ENCODE data around the gene MICAL1.

Gene MICAL1

DNA sequence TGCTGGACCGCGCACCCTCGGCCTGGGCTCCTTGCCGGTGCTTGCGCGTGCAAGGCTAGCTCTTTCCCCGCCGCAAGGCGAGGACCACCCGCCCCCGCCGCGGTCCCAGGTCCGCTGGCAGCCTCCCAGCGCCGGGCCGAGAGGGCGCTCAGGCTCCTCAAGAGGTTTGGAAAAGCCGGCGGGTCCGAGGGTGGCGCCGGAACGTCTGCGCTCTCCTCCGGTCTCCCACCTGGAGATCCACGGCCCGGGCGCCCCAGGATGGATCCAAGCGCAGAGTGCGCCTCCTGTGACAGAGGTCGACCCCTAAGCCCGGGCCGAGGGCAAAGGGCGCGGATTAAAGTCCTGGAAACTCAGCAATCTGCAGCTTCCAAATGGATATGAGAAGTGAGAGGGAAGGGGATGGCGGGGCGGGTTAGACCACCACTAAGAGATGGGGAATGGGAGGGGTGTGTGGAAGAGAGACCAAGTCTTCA, 575 bp upstream of the MICAL1 start:
- POLR2A ChIA-PET: interaction anchor here (0.6 kb wide), 1 partner anchor 15 kb away, joined by 3 read pairs; no protein-coding TSS in a partner anchor
- CTCF ChIA-PET: interaction anchor here (0.7 to 6.2 kb wide), 9 partner anchors 9 to 268 kb away, joined by 3 to 45 read pairs (median 5); partner anchors contain the start of genes CD164, PPIL6 and SMPD2
- no peak for DNase-seq (ENCODE audit: extremely low spot score)
- TF ChIP-seq, protein P1, sequence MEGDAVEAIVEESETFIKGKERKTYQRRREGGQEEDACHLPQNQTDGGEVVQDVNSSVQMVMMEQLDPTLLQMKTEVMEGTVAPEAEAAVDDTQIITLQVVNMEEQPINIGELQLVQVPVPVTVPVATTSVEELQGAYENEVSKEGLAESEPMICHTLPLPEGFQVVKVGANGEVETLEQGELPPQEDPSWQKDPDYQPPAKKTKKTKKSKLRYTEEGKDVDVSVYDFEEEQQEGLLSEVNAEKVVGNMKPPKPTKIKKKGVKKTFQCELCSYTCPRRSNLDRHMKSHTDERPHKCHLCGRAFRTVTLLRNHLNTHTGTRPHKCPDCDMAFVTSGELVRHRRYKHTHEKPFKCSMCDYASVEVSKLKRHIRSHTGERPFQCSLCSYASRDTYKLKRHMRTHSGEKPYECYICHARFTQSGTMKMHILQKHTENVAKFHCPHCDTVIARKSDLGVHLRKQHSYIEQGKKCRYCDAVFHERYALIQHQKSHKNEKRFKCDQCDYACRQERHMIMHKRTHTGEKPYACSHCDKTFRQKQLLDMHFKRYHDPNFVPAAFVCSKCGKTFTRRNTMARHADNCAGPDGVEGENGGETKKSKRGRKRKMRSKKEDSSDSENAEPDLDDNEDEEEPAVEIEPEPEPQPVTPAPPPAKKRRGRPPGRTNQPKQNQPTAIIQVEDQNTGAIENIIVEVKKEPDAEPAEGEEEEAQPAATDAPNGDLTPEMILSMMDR (IDR thresholded peaks at IDR 0.05; ENCODE audit: control extremely low read depth, extremely low read depth, low read depth, missing control alignments): no peak

DNA sequence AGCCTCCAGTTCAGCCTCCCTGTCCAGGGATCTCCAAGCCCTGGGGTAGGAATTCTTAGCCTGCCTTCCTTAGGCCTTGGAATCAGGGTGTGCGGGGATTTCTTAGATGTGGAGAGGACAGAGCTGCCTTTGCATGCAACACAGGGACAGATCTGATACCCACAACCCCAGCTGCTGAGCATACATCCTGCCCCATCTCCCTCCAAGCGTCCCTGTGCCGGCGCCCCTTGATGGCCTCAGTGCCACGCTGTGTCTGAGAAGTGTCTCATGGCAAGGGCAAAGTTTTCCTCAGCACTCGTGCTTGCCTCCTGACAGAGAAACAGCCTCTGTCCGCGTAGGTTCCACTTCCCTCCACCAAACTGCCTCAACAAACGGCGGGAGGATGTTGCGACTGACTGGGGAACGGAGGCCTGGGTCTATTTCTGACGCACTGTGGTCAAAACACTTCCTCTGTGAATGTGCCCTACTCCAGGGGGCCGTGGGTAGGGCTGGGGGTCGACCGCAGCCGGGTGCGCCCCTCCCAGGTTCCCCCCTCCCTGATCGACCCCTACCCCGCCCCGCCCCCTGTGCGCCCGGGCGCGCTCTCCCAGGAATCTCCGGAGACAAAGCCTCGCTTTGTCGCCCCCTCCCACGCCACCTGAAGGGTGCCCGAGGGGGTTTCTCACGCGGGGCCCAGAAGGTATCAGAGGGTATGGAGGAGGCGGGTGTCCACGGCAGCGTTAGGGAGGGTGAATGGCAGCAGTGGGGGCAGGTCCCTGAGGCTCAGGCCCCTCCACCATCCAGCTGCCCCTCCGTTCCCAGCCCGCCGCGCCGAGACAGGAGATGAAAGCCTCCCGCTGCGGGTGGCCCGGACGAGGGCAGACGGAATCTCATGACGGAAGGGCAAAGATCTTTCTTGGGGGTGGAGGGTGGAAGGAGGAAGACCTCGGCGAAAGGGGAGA, 806 bp downstream of the MICAL1 start:
- peak; percentile 73 for DNase-seq (ENCODE audit: extremely low spot score)
- TF ChIP-seq, protein P1 (IDR thresholded peaks at IDR 0.05; ENCODE audit: control extremely low read depth, extremely low read depth, low read depth, missing control alignments): no peak
- ChIA-PET POLR2A (interaction anchor here (0.9 to 1.3 kb wide), 4 partner anchors 9 to 81 kb away, joined by 3 to 4 read pairs (median 3); partner anchors contain the start of gene CD164), CTCF (interaction anchor here (0.7 to 3.9 kb wide), 11 partner anchors 8 to 371 kb away, joined by 3 to 19 read pairs (median 7); partner anchors contain the start of genes CD164, PPIL6 and SMPD2)

GRCh38 chr6:109453594-109454495, 1.7 kb downstream of the MICAL1 start:
- POLR2A ChIA-PET: interaction anchor here (0.9 to 1.3 kb wide), 3 partner anchors 8 to 80 kb away, joined by 3 to 4 read pairs (median 3); no protein-coding TSS in a partner anchor
- TF ChIP-seq, protein P1 (IDR thresholded peaks at IDR 0.05; ENCODE audit: control extremely low read depth, extremely low read depth, low read depth, missing control alignments): no peak
- DNase-seq (ENCODE audit: extremely low spot score): peak; percentile 15
- CTCF ChIA-PET: interaction anchor here (1.1 to 3.9 kb wide), 6 partner anchors 9 to 370 kb away, joined by 3 to 19 read pairs (median 8); partner anchors contain the start of genes CD164, PPIL6 and SMPD2

DNA sequence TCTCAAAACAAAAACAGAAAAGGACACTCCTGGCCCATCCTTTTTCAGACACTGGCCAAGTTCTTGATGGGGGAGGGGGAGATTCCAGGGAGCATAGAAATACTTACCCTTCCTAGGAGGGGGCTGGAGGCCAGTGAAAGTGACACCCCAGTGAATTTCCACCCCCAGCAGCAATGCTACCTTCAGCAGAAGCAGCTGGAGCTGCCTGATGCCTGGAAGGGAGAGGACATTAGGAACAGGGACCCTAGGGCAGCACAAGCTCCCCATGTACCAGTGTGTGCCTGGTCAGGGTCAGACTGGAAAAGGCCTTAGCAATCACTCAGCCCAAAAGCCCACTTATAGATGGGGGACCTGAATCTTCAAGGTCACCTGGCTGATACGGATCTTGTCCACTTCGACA, 2.4 kb downstream of the MICAL1 start:
- ChIA-PET POLR2A (interaction anchor here (1.3 kb wide), 1 partner anchor 8 kb away, joined by 4 read pairs; no protein-coding TSS in a partner anchor), CTCF (interaction anchor here (1.2 to 3.9 kb wide), 5 partner anchors 8 to 369 kb away, joined by 3 to 19 read pairs (median 8); partner anchors contain the start of genes CD164, PPIL6 and SMPD2)
- TF ChIP-seq, protein P1 (IDR thresholded peaks at IDR 0.05; ENCODE audit: control extremely low read depth, extremely low read depth, low read depth, missing control alignments): no peak
- DNase-seq (ENCODE audit: extremely low spot score): no peak

DNA sequence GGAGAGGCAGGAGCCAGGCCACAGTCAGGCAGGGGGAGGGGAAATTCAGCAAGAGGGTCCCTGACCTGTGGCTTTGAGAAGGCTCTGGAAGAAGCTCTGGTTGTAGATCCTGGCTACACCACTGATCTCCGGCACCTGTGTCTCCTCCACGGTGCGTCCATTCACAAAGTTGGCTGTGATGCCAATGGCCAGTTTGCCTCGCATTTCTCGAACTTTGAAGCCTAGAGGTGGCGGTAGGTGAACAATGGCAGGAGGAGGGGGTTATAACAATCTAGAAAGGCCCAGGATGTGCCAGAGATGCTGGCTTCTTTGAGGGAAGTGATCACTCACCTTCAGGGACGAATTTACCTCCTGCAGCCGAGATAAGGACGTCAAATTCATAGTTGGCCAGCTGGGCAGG, 3.4 kb downstream of the MICAL1 start:
- TF ChIP-seq, protein P1 (IDR thresholded peaks at IDR 0.05; ENCODE audit: control extremely low read depth, extremely low read depth, low read depth, missing control alignments): no peak
- no peak for DNase-seq (ENCODE audit: extremely low spot score)
- ChIA-PET CTCF (no interaction called here), POLR2A (no interaction called here)

Measured in GM10248 (cell line).